Stimulated activated CD8-positive, alpha-beta memory T cell treated with anti-CD3 and anti-CD28 coated beads, Interleukin-7, amount 100 ng/mL, for 1 hour (primary cell): ENCODE data around the gene DIO1.
"Not testable (repeated sequence)": the region's sequence is repeated elsewhere in the genome, so short reads cannot be mapped to it uniquely, and the experiment has no call there.

Experiments used
- DNase-seq, 2 donors: peaks; one replicate each; pipeline ENCODE4 v3.0.0-alpha.2; 2020; ENCODE audit warnings: low read depth in 2 of 2

DIO1 gene

DNA sequence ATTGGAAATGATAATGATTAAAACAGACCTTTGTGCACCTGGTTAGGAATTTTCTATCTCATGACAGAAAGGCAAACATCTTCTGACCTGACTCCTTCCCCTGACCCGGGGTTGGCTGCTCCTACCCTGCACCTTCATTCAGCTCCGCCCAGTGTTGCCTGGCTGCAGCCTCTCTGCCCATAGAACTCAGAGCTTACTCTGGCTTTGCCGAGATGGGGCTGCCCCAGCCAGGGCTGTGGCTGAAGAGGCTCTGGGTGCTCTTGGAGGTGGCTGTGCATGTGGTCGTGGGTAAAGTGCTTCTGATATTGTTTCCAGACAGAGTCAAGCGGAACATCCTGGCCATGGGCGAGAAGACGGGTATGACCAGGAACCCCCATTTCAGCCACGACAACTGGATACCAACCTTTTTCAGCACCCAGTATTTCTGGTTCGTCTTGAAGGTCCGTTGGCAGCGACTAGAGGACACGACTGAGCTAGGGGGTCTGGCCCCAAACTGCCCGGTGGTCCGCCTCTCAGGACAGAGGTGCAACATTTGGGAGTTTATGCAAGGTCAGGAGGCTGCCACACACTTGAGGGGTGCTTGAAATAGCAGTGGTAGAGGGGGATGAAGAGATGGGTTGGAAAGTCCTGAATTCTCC lies at the start of gene DIO1:
TSS of gene DIO1 (plus strand) at position 189 of the 638 bp plus-strand sequence. CDS start at position 213, 24 bp downstream.
- DNase-seq = no peak

GRCh38 chr1:53847980-53848379 lies 46.0 kb upstream of the DIO1 start:
- DNase-seq = no peak

- DNase-seq = no peak
Measured at GRCh38 chr1:53850082-53850673, 43.8 kb upstream of the DIO1 start.

DNA sequence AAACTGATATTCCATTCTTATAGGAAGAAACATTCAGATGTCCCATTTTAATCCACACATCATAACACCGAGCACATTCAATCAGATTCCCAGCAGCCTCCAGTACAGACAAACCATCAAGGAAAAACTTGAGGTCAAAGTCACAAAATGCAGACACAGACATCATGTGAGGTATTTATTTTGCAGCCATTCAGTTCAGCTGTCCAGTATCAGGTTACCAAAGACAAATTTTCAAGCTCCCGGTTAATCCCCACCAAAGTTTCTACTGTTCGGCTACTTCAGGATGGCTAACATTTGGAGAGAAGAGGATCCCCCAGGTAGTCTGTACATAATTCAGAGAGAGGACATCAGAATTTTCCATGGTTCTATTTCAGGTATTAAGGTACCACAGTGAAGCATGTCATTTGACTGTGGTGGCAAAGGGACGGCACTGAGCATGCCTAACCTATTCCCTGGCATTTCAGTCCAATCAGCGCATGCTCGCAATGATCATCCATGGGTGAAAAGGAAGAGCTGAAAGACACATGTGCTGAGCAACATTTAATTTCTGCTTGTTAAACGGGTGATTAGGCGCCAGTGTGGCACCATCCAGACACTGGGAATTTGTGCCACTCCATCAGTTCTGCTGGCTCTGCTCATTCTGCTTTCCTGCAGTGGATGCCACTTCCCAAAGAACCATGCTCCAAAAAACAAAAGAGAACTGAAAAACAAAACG lies 42.3 kb upstream of the DIO1 start:
- no peak for DNase-seq

GRCh38 chr1:53860967-53861411 lies 33.0 kb upstream of the DIO1 start:
- peak in 1 of 2 donors; percentile 16 for DNase-seq

GRCh38 chr1:53862507-53862906 lies 31.5 kb upstream of the DIO1 start:
- DNase-seq = no peak

DNA sequence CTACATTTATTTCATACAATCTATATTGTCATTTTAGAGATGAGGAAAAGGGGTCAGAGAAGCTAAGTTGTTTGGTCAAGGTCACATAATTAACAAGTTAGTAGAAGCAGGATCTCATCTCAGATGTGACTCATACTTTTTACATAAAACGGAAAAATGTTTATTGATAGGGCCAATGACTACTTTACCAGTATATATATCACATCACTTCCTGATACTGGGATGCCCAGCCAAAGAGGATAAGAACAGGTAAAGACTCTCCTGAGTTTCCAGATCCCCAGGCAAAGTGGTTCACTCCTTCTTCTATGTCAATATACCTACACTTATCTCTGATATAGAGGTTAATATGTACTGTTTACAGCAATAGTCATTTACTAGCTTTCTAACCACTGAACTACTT lies 25.4 kb upstream of the DIO1 start:
- DNase-seq = no peak

DNA sequence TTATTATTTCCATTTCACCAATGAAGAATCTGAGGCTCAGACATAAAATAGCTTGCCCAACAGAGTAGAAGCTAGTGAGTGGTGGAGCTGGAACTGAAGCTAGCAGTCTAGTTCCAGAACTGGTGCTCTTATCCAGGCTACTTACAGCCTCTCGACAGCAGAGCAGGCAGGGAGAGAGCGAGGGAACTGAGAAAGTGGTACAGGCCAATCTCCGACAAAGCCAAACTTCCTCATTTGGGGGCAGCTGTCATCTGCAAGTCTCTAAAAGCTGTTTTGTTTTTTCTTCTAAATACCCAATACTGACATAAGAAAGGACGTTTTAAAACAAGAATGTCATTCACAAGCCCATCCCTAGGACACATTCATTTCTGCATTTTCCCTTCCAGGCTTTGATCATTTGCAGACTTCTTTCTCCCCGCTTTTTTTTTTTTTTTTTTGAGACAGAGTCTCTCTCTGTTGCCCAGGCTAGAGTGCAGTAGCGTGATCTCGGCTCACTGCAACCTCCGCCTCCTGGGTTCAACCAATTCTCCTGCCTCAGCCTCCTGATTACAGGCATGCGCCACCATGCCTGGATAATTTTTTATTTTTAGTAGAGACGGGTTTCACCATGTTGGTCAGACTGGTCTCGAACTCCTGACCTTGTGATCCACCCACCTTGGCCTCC lies 24.4 kb upstream of the DIO1 start:
- DNase-seq = no peak

- no peak for DNase-seq
Measured at GRCh38 chr1:53871221-53871620, 22.8 kb upstream of the DIO1 start.

- no peak for DNase-seq
Measured at GRCh38 chr1:53871773-53872484, 22.1 kb upstream of the DIO1 start.

- DNase-seq = not testable (repeated sequence)
Measured at GRCh38 chr1:53875150-53875549, 18.8 kb upstream of the DIO1 start.

DNA sequence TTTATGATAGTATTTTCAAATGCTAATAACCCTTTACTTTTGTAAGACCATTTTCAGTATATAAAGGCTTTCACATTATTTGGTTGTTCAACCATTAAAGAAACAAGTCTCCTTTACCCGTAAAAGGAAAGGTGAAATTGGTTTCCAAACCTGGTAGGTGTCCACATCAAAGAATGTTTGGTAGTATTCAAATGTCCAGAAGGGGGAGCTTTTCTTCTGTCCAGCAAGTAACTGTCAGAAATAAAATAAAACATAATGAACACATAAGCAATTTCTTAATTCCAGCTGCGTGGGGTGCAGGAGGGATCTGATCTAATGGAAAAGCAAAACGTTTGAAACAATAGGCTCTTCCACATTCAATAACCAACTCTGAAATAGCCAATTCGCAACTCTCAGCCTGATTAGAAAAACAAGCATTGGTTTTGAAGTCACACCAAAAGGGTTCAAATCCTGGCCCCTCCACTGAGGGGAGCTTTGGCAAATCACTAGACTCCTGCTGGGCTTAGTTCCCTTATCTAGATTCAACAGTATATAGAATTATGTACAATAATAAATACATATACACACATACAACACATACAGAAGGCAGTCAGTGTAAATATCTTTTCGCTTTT lies 15.4 kb upstream of the DIO1 start:
- no peak for DNase-seq

- not testable (repeated sequence) for DNase-seq
Measured at GRCh38 chr1:53881853-53882252, 12.1 kb upstream of the DIO1 start.

DNA sequence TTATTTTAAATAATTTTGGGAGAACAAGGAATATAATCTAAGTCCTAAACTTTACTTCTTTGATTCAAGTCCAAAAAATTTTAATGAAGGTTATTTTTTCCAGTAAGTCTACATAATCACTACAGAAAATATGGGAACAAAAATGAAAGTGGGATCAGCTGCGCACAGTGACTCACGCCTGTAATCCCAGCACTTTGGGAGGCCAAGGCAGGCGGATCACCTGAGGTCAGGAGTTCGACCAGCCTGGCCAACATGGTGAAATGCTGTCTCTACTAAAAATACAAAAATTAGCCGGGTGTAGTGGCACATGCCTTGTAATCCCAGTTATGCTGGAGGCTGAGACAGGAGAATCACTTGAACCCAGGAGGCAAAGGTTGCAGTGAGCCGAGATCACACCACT lies 10.4 kb upstream of the DIO1 start:
- not testable (repeated sequence) for DNase-seq

DNA sequence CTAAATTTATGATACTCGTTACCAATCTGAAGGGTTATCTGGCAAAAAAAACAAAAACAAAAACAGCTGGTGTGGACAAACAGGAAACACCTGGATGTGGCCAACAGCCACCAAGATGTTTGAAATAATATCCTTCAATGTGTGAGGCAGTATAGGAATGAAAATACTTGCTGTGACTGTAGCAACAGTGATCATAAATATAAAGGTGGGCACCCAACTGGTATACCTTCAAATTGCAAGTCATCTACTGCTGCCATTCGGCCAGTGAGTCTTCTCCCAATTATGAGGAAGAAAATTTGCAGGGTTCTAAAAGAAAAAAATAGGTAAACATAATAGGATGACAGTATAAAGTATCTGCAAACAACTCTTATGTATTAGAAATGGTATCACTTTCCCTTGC lies 5.3 kb upstream of the DIO1 start:
- DNase-seq = no peak

GRCh38 chr1:53889304-53890298 lies 4.4 kb upstream of the DIO1 start, which contains the start of gene YIPF1:
YIPF1 (minus strand) TSS chr1:53889797; CDS start chr1:53888937, 860 bp downstream.
- DNase-seq = peak; percentile 65 to 71

DNA sequence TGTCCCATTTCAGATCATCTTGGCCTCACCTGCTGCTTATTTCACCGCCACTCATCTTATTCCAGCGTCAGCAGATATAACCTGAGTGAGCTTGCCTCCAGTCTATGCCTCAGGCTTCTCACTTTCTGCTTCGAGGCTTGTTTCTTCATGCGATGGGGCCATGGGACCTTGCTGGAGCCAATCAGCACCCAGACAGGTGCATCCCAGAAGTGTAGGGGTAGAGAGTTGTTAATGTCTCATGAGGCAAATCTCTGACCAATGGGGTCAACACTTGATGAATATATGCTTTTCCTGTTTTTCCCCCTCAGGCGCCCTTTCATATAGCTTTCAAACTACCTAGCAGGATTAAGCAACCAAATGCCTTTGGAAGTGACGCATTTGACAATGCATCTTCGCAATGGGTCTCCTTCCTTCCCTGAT lies 3.5 kb upstream of the DIO1 start:
- no peak for DNase-seq

- DNase-seq = no peak
Measured at GRCh38 chr1:53891018-53891417, 3.0 kb upstream of the DIO1 start.

DNA sequence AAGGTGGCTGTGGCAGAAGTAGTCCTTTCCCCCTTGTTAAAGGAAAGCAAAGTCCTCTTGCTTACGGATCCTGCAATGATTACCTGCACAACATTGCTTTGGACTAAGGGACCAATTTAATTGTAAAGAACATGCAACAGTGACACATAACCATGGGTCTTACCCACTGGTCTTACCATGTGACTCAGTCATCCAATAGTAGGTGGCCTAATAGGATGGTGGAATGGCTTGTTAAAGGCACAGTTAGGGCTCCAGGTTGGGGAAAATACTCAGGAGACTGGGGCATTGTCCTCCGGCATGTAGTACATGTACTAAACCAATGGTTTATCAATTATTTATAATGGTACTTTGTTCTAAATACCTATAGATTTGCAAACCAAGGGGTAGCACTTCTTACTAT lies 2.3 kb upstream of the DIO1 start:
- no peak for DNase-seq

DNA sequence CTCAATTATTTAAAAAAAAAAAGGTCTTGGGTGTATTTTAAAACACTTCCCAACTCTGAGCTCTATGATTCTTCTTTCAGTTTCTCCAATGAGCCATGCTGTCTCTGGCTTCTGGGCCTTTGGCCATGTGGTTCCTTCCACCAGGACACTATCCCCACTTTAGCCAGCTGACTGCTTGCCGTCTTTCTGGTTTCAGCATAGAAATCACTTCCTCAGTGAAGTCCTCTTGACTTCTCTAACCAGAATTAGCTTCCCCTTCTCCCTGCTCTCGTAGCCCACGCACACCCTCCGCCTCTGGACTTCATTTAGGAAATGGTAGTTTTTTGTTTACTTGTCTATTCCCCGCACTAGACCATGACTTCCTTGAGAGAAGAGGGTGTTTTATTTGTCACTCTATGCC lies 1.1 kb upstream of the DIO1 start:
- no peak for DNase-seq
